Natural killer cell treated with Interleukin-12 subunit alpha and Interleukin-12 subunit beta and Interleukin-15 and Interleukin-18, amount 100 ng/mL, for 72 hours (primary cell): Measurements from ENCODE around the gene GBX2. TPM values are rescaled to one million over a fixed set of nuclear protein-coding genes. Genes with fewer than 3 reads are reported as not detected.

Experiments
- ATAC-seq, 2 donors: fragments of 150-1000 bp; cut with Tn5 transposase in 1 of 2; sonication (Bioruptor Pico), chemical (Tn5 transposase) in 1 of 2; 2 replicates each; pipeline ENCODE4 v1.10.0; 2021
- DNase-seq: peaks from one replicate; pipeline ENCODE4 v3.0.0; 2022; ENCODE audit warnings: low spot score
- H3K27ac Mint-ChIP-seq, 2 donors: 1 replicate in 1 of 2; 2 replicates in 1 of 2; pipeline ENCODE4 v1.8.0; 2022; ENCODE audit warnings: mixed read lengths in 2 of 2, mild to moderate bottlenecking in 1 of 2, moderate library complexity in 1 of 2
- H3K27me3 Mint-ChIP-seq, 2 donors: 1 replicate in 1 of 2; 2 replicates in 1 of 2; pipeline ENCODE4 v1.8.0; 2022; ENCODE audit warnings: mixed read lengths in 2 of 2
- H3K36me3 Mint-ChIP-seq: one replicate; pipeline ENCODE4 v1.8.0; 2022; ENCODE audit warnings: mixed read lengths
- H3K4me1 Mint-ChIP-seq, 2 donors: 1 replicate in 1 of 2; 2 replicates in 1 of 2; pipeline ENCODE4 v1.8.0; 2022; ENCODE audit warnings: low read depth in 2 of 2, mixed read lengths in 2 of 2, mild to moderate bottlenecking in 1 of 2
- H3K4me3 Mint-ChIP-seq: one replicate; pipeline ENCODE4 v1.8.0; 2022; ENCODE audit warnings: mixed read lengths
- H3K9me3 Mint-ChIP-seq: 2 replicates; pipeline ENCODE4 v1.8.0; 2022; ENCODE audit warnings: mixed read lengths
- total RNA-seq, 2 donors: library from RNA; stranded (reverse); gene quantifications; one replicate each; pipeline ENCODE4 v1.2.3, GENCODE V29; 2022

The GBX2 gene
- total RNA-seq, 2 donors from 2014 or later, result not detected

- no peak for DNase-seq
- ATAC-seq, result no peak
- peaks cover 5 to 7% of the 10 kb centered on the region in 2 donors for H3K27me3 Mint-ChIP-seq
- no peaks in the 10 kb centered on the region for H3K9me3 Mint-ChIP-seq
- H3K4me3 Mint-ChIP-seq, result no peak overlapping the region
- H3K27ac Mint-ChIP-seq, result no peak overlapping the region
- no peaks in the 10 kb centered on the region for H3K36me3 Mint-ChIP-seq
- peaks cover 0 to 10% of the 10 kb centered on the region in 2 donors for H3K4me1 Mint-ChIP-seq
Measured at GRCh38 chr2:236120141-236120601, 48.0 kb downstream of the GBX2 start.

- Mint-ChIP-seq H3K27ac (no peak overlapping the region), H3K4me3 (no peak overlapping the region), H3K9me3 (no peaks in the 10 kb centered on the region), H3K36me3 (no peaks in the 10 kb centered on the region), H3K27me3 (peaks cover 5 to 7% of the 10 kb centered on the region in 2 donors), H3K4me1 (peaks cover 0 to 10% of the 10 kb centered on the region in 2 donors)
- ATAC-seq (no peak), DNase-seq (no peak)
Measured at GRCh38 chr2:236119476-236119875, 48.7 kb downstream of the GBX2 start.

GRCh38 chr2:236119003-236119402, 49.2 kb downstream of the GBX2 start:
- Mint-ChIP-seq H3K9me3 (no peaks in the 10 kb centered on the region), H3K4me3 (no peak overlapping the region), H3K27me3 (peaks cover 5 to 7% of the 10 kb centered on the region in 2 donors), H3K27ac (no peak overlapping the region), H3K4me1 (peaks cover 0 to 10% of the 10 kb centered on the region in 2 donors), H3K36me3 (no peaks in the 10 kb centered on the region)
- ATAC-seq, result no peak
- no peak for DNase-seq

- Mint-ChIP-seq H3K27me3 (peaks cover 5 to 7% of the 10 kb centered on the region in 2 donors), H3K4me3 (no peak overlapping the region), H3K4me1 (peaks cover 0 to 10% of the 10 kb centered on the region in 2 donors), H3K27ac (no peak overlapping the region), H3K9me3 (no peaks in the 10 kb centered on the region), H3K36me3 (no peaks in the 10 kb centered on the region)
- DNase-seq, result no peak
- ATAC-seq, result no peak
Measured at GRCh38 chr2:236117861-236118269, 50.3 kb downstream of the GBX2 start.

- Mint-ChIP-seq H3K4me3 (no peak overlapping the region), H3K4me1 (peaks cover 0 to 10% of the 10 kb centered on the region in 2 donors), H3K27me3 (peaks cover 5 to 7% of the 10 kb centered on the region in 2 donors), H3K36me3 (no peaks in the 10 kb centered on the region), H3K9me3 (no peaks in the 10 kb centered on the region), H3K27ac (no peak overlapping the region)
- no peak for ATAC-seq
- no peak for DNase-seq
Measured at GRCh38 chr2:236117401-236117800, 50.8 kb downstream of the GBX2 start.

Other genes starting within 250 kb of the GBX2 start
- gene ASB18, start 96.0 kb upstream of the GBX2 start, total RNA-seq, result not detected